ENCODE results near the gene PLS3.

PLS3 gene

DNA sequence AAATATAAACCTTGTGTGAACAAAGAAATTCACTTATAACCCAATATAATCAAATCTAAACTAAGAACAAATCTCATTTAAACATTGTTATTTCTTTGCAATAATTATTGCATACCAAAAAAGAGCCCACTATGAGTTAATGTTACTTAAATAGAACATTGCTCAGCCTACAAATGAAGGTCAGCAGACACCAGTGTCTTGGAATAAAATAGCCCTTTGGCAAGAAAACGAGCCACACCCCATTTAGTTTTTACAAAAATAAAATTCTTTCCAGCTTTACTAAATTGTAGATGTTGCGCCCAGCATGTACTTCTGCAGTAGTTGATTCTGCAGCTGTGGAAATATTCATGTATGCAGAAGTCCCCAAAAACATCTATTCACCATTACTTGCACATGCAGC, 12.2 kb downstream of the PLS3 start:
- DNase-seq: no peak

DNA sequence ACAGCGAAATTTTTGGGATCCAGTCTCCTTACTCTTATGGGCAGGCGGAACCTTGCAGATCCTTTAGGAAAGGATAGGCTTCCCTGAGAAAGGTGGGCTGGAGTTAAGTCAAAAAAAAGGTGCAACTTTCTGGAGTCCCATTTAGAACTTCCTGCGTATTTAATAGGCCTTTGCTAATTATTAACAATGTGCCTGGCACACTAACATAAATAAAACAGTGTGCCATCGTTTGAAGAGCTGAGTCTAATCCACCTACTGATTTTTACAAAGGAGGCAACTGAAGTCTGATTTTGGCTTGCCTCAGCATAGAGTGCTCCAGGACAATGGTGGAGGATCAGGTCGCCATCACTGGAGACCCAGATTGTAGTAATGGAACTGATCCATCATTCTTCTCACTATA, 15.7 kb downstream of the PLS3 start:
- no peak for DNase-seq

DNA sequence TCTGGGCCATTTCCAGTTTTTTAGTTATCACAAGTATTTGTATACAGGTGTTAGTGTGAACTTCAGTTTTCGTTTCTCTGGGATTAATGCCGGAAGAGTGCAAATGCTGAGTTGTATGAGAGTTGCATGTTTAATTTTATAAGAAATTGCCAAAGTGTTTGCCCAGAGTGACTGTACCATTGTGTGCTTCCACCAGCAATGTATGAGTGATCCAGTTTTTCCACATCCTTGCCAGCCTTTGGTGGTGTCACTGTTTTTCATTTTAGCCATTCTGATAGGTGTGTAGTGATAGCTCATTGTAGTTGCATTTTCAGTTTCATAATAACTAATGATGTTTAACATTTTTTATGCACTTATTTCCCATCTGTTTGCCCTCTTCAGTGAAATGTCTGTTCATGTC, 18.4 kb downstream of the PLS3 start:
- DNase-seq: no peak

DNA sequence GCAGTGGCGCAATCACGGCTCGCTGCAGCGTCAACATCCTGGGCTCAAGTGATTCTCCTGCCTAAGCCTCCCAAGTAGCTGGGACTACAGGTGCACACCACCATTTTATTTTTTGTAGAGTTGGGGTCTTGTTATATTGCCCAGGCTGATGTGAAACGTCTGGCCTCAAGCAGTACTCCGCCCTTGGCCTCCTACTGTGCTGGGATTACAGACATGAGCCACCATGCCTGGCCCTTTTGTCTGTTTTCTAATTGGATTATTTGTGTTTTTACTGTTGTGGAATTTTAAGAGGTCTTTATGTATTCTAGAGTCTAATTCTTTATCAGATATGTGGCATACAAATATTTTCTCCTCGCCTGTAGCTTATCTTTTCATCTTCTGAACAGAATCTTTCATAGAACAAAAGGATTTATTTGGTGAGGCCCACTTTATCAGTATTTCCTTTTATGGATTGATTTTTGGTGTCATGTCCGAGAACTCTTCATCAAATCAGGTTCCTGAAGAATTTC, 18.9 kb downstream of the PLS3 start:
- DNase-seq: no peak

DNA sequence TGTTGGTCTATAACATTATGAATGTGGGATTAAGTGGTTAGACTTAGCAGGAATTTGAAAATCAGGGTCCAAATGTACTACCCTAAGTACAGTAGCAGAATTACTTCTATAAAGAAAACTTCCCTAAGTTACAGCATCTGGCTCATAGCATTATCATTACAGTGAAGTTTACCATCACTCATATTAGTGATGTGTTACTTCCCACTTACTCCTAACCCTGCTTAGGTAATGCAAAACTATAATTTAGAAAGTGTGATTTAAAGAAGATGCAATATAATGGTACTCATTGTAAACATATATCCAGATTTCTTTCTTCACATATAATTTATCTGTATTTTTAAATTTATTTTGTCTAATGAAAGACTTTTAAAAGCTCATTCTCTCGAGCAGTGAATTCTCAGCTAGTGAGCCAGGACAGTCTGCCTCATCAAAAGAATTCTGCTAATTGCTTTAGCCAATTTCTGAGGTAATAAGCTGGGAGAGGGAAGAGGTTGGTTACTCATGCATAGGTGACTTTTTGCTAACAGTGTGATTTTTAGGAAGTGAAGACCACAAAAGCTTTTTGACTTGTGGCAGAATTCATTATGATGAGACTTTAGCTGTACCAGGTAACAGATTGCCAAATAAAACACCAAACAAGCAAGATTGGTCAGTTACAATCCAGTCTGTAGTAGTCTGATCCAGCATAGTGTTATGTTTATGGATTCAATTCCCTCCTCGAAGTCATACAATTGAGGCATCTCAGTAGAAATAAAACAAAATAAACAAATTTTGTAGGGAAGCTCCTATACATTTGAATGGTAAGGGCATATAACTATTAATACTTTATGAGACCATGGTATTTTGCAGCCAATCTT, 21.0 kb downstream of the PLS3 start:
- DNase-seq: no peak

DNA sequence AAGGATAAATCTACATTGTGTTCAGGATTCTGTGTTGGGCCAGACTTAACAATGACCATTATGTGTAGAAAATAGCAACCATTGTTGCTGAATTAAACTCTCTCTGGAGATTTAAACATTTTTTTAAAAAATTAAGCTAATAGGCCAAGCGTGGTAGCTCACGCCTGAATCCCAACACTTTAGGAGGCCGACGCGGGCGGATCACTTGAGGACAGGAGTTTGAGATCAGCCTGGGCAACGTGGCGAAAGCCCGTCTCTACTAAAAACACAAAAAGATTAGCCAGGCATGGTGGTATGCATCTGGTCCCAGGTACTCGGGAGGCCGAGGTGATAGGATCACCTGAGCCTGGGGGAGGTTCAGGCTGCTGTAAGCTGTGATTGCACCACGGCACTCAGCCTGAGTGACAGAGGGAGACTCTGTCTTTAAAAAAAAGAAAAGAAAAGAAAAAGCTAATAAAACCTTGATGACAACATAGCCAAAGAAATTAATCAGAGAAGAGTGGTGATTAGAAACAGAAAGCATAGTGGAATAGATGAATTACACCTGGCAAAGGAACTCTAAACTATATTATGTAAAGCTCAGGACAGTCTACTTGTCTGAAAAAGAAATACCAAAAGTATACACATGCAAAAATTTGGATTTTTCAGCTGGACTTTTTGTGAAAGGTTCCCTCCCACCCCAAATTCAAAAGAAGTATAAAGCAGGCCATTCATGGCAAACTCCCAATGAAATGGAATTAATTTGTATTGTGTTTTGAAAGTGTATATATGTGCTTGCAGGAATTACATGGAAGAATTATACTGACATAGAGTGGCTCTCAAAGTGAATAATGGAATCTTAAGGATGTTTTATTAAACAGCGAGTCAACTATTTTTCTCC, 21.9 kb downstream of the PLS3 start:
- no peak for DNase-seq

DNA sequence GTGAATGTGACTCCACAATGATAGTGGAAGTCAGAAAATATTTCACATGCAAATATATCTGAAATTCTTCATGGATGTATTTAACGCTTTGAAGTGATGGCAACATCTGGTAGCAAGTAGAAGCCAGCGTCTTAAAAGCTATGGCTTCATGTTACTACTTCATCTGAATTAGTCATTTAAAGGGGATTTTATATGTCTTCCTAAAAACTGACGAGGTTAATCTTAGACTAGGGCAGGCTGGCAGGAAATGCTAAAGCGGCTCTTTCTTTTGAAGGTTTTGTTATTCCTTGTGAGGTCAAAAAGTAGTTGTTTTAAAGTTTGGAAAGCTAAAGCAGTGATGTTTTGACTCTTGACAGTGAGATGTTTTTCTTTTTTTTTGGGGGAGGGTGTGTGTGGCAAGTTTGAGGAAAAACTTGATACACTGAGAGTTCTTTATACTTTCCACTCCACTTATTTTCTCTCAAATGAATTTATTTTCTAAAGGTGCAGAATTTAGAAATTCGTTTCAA, 22.6 kb downstream of the PLS3 start:
- DNase-seq: no peak

DNA sequence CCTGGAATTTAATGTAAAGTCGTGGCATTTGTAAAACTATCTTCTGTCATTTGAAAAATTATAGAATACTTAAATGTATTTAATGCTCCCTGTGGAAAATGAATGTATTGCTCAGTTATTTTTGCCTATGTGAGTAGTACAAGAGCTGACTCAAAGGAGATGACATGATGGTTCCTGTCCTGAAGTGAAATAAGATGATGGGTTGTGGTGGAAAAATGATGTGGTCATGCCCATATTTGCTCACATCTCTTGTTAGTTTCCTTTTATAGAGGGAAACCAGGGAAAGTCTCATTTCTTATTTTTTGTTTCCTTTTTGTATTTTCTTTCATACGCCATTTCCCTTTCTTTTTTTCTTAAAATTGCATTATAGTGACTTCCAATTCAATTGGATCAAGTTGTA, 23.7 kb downstream of the PLS3 start:
- no peak for DNase-seq

DNA sequence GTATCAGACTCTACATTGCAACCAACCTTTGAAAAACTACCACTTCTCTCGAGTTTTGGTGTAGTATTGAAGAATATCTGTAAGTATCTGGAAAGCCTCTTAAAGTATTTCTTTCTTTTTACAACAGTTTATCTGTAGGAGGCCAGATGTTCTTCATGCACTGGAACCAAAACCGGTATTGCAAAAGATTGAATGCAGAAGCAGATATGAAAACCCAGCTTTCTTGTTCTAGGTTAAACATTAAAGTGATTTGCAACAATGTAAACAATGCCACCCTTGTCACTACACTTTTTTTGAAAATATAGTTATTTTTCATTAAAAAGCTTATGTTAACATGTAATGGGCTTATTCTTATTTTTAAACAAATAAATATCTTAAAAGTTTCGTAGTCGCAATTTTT, 27.2 kb downstream of the PLS3 start:
- no peak for DNase-seq

DNA sequence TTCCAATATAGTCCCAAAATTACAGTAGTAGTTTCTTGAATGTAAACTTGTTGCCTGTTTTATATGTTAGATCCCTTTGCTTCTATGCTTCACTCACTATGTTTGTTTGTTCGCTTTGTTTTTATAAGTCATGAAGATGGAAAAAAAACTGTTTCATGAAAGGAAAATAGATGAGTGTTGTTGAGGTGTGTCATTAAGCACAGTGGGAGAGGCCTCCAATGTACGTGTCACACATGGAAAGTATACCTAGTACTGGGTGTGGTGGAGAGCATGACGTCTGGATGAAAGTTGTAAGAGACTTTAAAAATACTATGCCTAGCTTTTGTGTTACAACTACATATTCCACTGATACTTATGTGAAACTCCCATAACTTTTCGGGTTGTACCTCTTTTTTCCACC, 28.4 kb downstream of the PLS3 start:
- no peak for DNase-seq

DNA sequence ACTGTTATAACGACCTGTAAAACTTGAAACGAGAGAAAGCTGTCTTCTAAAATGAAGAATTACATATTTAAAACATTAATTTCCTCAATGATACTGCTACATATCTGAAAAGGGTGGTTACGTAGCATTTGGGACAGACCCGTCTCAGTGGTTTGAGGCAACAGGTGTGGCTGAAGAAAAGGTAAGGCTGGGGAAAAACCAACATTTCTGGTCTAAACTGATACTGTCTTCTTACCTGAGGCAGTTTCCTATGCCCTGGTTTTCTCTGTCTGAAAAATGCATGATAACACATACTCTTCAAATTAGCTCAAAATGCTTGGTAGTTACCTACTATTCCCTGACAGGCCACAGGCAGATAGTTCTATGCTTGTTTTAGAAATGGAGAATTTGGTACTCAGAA, 30.4 kb downstream of the PLS3 start:
- DNase-seq: no peak

DNA sequence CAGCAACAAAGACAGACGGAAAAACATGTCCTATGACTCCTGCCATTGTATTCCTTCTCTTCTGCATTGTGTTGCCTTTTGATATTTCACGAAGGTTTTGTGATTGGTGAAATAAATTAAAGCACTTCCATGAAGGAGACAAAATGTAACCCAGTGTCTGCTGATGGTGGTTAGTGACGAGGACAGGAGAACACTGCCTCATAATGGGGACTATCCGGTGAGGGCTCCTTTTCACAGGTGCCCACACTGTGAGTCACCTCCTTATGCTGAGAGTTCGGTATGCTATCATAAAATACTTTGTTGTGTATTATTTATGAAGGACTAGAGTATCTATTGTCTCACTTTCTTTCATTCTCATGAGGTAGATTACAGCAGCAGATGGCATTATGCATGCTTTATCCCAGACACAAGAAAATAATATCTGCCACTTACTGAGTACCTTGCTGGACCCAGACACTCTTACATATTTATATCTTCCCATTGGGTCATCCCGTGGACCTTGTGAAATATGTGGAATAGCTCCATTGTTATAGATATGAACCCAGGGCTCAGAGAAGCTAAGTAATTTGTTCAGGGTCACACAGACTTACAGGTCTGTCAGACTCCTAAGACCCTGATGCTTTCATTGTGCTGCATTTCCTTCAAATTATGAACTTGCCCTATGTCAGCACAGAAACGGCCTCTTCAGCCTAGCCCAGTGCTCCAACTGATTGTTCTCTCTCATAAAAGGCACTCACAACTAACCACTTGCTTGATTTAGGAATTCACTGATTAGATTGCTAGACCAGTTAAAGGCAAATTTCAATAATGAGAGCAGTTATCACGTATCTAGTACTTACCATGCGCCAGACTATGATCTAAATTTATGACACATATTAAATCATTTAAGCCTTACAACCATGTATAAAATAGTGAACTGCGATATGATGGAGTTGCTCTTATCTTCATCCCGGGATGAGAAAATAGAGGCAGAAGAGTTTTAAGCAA, 31.2 kb downstream of the PLS3 start:
- no peak for DNase-seq

DNA sequence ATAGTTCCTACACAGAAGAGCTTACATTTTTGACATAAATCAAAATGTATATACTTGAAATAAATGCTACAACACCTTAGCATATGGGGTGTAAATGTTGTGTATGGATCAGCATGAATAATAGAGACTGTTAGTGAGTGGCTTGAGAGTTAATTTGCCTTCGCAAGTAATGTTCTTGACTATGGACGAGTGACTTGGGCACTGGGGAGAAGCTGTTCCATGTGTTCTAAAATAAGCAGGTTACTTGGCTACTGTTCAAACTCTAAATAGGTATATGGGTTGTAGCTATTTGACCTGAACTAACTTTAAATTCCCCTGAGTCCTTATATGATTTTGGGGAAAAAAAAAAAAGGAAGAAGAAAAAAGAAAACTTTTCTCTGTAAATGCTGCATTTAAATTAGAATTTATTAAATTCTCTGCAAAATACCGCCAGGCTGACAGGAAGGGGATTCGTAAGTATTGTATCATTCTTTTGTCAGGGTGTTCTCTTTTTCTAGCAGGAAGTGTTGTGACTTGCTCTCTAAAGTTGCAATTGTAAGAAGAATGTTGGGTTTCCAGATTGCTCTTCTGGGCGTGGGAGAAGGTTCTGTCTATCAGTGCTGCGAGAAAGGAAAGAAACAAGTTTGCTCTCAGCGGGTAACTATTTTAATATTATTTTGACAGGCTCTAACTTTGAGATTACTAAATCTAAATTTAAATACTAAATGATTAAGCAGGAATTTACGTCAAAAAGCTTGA, 32.2 kb downstream of the PLS3 start:
- no peak for DNase-seq

DNA sequence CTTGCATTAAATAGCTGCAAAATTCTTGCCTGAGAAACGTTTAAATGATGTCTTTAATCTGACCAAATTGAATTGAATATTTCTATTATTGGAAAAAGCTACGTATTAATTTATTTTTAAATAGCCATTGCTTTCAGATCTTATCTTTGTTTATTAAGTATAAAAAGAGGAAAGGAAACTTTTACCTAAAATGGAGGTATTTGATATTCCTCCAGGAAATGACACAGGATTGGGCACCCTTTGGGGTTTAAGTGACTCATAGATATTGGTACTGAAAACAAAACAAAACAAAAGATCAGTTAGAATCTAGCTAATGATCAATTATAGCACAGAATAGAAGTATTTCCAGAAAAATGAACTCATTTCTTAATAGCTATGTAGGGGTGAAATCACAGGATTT, 34.1 kb downstream of the PLS3 start:
- DNase-seq: no peak

DNA sequence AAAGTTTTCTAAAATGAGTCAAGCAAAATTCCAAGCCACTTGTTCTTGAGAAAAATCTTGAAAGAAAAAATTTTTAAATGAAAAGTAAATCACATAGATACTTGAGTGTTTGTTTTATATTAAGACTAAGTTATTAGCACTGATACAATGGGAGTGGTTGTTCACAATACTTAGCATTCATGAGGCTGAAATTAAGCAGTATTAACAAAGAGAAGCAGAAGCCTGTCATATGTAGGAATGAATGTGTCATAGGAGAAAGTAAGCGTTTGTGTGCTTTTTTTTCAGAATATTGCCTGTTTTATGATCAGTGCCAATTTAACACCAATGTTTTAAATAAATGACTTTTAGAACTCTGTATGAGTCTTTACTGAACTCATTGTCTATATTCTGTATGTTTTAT, 37.6 kb downstream of the PLS3 start:
- DNase-seq: no peak

DNA sequence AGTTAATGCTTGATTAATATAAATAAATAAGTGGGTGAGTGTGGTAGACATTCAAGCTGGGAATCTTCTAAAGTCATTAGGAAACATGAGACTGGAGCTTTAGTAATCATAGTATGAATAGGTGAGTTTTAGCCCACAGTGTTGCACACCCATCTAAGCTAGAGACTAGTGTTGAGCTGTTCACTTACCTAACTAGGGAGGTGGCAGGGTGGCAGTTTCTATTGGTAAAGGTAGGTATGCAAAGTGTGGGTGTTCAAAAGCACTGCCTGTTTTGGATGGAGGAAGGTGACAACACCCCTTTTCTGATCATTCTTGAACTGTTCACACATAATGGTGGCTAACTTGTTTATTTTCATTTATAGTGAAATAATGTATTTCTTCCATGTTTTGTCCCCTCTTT, 41.3 kb downstream of the PLS3 start:
- DNase-seq: no peak

DNA sequence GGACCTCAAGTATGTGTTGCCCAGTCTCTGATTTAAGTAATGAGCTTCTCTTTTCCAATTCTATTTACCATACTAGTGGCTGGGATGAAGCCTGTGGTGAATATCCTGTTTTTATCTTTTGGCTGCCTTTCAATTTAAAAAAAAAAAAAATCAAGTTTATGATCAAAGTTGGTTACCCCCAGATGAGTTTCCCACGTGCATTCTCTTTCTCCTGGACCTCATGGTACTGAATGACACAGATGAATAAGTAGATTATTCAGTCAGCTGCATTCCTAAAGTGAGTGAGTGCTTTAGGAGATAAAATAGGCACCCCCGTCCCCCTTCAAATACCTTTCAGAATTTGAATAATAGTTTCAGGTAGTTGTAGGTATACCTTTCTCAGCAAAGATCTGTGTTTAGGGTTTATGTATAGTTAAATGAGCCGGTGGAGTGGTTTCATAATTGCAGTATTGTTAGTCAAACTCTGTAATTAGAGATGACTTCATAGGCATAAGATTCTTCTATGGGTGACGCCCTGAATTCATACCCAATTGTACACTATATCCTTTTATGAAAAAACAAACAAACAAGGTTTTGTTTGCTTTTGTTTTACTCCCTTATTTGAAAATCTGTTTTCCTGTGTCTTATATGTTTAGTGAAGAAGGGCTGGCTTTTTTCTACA, 41.9 kb downstream of the PLS3 start:
- no peak for DNase-seq

DNA sequence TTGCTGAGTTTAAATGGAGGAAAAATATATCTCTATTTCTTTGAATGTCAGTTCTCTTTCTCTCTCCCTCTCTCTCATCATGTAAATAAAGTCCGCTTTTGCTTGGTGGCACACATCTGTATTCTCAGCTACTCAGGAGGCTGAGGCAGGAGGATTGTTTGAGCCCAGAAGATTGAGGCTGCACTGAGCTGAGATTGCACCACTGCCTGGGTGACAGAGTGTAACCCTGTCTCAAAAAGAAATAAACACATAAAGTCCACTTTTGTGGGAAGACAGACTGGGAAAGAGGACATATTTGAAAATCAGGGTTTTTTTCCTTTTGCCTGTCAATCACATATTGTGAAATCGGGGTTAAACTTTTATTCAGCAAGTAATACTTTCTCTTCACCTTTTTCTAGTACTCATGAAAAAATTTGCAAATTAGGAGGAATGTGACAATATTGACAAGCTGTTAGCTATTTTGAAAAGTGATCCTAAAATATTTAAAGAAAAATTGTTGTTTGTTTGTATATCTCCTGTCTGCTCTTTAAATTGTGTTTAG, 42.6 kb downstream of the PLS3 start:
- DNase-seq: no peak

DNA sequence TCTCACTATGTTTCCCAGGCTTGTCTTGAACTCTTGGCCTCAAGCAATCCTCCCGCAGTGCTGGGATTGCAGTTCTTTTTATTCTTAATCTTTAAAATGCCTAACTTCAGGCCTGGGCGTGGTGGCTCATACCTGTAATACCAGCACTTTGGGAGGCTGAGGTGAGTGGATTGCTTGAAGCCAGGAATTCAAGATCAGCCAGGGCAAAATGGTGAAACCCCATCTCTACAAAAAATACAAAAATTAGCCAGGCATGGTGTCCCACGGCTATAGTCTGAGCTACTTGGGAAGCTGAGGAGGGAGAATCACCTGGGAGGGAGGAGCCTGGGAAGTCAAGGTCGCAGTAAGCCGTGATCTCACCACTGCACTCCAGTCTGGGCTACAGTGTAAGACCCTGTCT, 45.9 kb downstream of the PLS3 start:
- DNase-seq: no peak

DNA sequence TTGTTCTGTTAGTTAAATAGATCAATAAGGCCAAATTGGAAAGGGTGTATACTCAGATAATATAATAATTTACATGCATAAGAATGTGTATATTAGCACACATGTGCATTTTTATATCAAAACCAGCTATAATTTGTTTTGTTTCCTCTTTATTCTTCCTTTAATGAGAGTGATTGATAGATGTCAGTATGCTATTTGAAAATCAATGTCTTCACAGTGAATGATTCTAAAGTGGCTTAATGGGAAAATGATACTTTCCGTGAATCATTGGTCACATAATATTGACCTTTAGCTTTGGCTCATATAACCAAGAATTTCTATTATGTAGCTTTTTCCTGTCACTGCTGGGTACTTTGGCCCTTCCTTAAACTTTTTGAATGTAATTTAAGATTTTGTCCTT, 48.6 kb downstream of the PLS3 start:
- no peak for DNase-seq
